GM18505 (cell line): ENCODE measurements around the gene TBC1D22A.

Experiments used
- ATAC-seq: cut with Tn5 transposase; IDR thresholded peaks from one replicate; pipeline ENCODE4 v1.9.1; 2021; ENCODE audit not compliant: unreplicated experiment
- POLR2A ChIP-seq: IDR thresholded peaks from 4 replicates; pipeline ENCODE4 v1.6.1; 2011; ENCODE audit warnings: borderline replicate concordance; ENCODE audit not compliant: insufficient read depth, insufficient read length; ENCODE audit errors: extremely low read depth

The TBC1D22A gene

DNA sequence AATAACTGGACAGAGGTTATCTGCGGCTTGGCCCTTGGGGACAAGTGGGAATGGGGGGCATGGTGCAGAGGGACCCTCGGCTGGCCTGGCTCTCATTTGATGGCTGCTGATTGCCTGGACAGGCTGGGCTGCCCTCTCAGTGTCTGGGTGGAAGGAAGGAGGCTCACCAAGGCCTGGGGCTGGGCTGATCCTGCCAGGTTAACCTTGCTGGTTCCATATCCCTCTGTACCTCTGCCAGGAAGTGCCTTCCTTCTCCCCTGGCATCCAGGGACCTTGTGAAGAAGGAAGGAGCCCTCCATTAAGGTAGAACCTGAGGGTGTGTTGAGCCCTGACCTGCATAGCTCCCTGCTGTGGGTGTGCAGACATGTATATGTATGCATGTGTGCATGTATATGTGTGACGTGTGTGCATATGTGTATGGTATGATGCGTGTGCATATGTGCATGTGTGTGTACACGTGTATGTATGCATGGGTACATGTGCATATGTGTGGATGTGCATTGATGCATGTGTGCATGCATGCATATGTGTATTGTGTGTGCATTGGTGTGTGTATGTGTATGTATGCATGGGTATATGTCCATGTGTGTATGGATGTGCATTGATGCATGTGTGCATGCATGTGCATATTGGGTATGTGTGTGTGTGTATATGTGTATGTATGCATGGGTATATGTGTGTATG, 433.9 kb downstream of the TBC1D22A start:
- no peak for TF ChIP-seq POLR2A
- ATAC-seq = no peak

DNA sequence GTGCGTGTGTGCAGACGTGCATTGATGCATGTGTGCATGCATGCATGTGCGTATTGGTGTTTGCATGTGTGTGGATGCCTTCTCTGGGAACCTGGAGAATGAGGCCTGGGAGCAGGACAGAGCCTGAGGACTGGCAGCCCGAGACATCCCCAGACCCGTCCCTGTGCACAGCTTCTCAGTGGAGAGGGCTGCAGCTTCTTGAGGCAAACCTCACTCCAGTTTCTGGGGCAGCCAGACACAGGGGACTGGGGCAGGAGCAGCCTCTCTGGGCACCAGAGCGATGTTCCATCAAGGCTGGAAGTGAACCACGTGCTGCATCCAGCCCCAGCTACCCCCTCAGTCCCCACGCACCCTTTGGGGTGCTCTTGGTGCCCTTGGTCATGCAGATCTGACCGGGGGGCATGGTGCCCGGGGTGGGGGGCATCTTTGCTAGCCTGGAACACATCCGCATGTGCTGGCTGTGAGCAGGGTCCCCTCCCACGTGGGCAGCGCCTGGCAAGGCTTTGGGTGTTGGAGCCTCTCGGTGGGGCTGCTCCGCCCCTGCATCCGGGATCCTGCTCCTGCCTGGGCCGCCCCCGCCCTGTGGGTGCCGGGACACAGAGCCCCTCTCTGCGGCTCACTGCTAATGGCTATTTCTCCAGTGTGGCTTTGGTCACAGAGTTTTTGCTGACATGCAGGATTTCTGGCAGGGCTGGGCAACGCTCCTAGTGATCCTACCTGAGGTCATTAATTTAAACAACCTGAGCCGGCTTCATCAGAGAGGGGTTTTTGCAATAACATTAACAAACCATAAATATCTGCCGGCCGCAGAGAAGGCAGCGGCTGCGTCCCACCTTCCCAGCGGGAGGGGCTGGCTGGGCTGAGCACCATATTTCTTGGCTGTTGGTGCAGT, 434.7 kb downstream of the TBC1D22A start:
- no peak for TF ChIP-seq POLR2A
- no peak for ATAC-seq

DNA sequence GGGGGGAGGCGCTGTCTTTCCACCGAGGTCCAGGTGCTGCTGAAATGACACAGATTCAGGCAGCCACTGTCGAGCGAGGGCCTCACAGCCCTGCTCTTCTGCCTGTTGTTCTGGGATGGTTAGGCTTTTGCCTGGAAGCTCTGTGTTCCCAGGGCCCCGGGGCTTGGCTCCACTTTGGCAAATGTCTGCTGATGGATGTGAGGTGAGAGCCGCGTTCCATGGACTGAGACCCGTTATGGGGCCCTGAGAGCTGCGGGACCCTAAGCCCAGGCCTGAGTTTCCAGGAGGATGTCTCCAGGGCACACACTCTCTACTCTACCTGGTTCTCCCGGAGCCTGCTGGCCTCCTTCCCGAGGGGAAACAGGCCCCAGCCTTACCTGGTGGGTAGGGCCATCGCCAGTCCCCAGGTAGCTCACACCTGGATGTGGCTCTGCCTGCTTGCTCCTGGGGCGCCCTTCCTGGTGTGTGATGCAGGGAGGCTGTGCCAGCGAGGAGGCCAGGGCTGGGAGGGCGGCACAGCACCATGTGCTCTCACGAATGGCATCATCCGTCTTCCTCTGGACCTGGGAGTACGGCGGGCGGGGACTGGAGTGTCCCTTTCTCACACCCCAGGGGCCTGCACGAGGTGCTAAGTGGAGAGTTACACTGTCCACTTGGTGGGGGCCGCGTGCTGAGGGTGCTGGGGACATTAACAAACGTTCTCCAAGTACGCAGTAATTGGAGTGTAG, 435.5 kb downstream of the TBC1D22A start:
- ATAC-seq = no peak
- TF ChIP-seq POLR2A = no peak

DNA sequence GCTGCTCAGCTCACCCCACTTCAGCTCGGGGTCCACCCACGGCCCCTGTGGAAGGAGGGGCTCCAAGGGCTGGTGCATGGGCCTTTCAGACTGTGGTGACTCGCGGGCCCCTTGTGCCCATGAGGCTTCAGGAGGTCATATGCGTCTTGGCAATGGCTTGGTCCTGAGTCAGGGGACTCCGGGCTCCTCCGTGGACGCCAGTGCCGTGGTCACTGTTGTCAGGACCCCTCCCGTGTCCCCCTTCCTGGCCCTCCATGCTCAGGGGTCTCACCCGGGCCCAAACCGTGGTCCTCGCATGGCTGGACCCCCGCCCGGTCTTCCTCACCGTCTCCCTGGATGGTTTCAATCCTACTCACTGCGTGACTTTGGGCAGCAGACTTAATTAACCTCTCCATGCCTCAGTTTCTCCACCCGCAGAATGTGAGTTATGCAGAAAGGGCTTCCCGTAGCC, 436.4 kb downstream of the TBC1D22A start:
- ATAC-seq = no peak
- no peak for TF ChIP-seq POLR2A

DNA sequence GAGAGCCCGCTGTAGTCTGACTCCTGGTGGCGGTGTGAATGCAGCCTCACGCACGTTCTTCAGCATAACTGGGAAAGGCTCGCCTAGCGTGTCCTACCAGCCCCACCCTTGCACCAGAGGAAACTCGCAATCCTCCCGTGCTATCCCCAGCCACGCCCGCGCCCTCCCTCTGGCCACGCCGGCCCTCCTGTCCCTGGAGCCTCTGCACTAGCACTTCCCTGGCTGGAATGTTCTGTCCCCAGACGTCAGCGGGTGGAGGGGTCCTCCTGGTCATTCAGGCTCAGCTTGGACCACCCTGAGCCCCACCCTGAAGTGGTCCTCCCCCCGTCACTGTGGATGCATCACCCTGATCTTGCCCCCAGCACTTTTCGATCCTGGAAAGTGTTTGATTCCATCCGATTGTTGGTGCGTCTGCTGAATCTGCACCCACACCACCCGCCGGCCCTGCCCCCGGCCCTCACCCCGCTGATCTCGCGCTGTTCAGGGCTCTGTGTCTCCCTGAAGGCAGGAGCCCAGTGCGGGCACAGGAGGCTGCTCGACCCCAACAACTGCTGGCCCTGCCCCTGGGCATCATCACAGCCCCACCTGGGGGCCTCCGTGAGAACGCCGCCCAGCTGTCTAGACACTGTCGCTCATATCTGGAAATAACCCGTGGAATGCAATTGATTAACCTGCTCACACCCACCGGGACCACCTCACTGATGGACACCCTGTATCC, 437.0 kb downstream of the TBC1D22A start:
- no peak for TF ChIP-seq POLR2A
- no peak for ATAC-seq

DNA sequence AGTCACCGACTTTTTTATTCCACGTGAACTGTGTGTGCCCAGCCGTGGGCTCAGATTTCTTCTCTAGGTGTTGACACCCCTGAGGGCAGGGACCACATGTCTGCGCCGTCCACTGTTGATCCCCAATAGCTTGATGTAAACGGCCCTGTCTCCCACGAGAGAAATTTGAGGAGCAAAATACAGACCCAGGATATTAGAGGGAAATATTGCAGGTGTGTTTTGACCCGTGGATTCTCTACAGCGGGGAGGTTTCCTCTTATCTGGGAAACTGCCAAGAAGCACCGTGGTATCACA, 437.5 kb downstream of the TBC1D22A start:
- ATAC-seq = no peak
- no peak for TF ChIP-seq POLR2A

DNA sequence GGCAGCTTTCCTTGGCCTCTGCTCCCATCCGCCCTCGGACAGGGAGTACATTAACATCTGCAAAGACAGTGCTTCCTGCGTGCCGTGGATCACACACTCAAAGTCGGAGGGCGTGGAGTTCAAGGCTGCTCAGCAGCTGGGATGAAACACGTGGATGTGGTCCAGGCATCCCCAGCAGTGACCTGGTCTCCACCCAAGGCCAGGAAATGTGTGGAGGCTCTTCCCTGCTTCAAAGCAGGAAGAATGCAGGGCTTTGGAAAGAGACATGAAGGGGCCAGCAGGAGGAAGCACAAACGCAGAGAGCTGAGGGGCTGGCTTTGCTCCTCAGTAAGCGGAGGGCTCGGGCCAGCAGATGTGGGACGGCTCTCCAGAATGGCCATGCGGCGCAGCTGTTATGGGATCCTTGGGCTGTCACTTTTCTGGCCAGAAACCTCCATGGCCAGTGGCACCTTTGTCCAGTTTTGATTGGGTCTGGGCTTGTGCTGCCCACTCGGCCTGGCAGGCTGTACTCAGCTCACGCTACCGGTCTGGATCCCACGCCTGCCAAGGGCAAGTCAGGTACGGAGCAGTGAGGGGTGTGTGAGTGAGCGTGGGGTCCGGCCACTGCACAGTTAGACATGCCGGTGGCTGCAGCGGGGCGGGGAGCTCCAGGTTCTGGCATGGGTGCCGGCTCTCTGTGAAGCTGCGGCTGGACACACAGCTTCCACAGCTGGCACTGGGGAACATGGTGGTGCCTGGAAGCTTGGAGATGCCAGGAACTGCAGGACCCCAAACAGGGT, 438.0 kb downstream of the TBC1D22A start:
- no peak for TF ChIP-seq POLR2A
- ATAC-seq = no peak

DNA sequence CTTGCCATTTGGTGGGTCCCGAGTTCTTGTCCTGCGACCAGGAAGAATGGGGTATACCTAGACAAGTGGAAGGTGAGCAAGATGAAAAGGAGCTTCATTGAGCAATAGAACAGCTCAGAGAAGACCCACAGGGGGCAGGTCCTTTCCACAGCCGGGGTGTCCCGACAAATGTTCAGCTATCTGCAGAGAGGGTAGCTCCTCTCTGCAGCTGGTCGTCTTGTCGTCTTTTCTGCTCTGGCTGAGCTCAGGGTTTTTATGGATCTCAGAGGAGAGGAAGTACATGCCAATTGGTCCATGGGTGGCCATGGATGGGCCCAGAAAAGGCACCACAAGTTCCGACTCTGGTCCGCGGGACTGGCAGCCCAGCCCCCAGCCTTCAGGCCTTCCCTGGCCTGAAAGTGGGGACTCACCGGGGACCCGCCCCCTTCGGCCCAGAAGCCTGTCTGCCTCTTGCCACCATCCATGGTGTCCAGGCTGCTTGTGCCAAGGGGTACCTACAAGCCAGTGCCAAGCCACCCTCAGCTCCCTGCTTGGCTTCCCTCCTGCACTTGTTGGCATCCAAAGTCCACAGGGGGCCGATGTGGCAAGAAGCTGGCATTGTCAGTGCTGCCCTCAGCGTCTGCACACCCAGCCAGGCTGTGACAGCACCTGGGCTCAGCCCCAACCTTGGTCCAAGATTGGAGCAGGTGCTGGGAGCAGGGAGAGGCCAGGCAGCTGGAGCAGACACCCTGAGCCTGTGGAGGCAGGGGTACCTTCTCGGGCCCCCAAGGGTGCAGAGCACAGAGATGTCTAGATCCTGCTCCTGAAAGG, 438.9 kb downstream of the TBC1D22A start:
- no peak for ATAC-seq
- TF ChIP-seq POLR2A = no peak

DNA sequence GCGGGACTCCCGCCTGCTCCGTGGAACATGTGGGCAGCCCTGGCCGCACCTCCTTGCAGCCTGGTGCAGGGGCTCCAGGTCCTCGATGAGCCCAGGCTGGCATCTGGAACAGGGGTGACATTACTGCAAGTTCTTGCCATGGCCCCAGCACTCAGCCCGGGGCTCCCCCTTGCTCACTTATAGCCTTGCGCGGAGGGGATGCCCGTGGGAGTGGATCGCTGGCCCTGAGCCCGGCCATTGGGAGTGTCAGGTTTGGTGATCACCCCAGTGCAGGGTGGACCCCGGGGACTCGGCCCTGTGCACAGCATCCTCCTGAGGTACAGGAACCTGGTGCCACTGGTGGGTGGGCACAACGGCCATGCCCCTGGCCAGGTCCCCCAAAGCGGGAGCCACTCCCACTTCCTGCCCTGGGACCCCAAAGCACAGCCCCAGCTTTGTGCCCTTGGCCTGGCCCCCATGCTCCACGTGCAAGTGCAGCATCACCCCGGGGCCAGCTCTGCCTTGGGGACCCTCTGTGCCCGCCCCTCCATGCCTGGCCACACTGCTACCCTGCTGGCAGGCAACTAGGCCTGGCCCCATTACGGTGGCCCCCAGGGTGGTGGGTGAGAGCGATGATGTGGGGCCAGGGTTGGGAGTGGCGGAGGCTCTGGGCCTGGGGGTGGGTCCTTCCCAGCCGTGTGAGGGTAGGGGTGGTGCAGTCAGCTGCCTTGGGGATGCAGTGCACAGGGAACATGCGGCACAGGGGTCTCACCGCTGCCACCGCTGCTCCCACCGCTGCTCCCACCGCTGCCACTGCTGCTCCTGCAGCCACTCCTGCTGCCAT, 439.8 kb downstream of the TBC1D22A start:
- no peak for TF ChIP-seq POLR2A
- ATAC-seq = no peak

DNA sequence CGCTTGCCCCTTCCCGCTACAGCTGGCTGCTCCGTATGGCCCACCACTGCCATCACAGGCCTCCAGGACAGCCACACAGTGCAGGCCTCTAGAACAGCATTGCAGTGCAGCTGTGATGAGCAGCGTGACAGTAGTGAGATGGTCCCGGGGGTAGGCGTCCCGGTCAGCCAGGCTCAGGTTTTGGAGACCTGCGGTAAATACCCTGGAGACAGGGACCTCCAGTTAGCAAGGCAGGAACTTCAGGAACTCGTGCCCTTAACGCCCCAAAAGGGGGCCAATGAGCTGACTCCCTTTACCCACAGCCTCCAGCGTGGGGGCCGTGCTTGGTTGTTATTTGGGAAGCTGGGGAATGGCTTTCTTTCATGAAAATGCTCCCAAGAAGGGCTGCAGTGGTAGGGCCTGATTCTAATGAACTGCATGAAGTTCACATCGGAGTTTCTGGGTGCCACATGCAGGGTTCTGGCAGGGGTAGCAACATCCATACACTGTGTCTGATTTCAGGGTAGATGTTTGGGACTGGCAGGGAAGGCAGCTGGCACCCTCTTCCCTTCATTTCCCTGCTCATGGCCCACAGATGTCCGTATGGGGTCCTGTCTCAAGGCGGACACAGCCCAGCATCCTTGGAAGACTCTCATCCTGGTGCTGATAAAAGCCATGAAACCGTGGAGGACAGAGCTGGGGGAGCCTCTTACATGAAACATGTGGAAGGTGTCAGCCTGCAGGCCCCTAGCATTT, 440.5 kb downstream of the TBC1D22A start:
- TF ChIP-seq POLR2A = no peak
- no peak for ATAC-seq
